ENCODE results near the gene LAMP1. TPM values are rescaled to one million over a fixed set of nuclear protein-coding genes. Genes with fewer than 3 reads are reported as not detected.

The LAMP1 gene
- total and polyA plus RNA-seq, 2 donors = 75.2 to 158 TPM

DNA sequence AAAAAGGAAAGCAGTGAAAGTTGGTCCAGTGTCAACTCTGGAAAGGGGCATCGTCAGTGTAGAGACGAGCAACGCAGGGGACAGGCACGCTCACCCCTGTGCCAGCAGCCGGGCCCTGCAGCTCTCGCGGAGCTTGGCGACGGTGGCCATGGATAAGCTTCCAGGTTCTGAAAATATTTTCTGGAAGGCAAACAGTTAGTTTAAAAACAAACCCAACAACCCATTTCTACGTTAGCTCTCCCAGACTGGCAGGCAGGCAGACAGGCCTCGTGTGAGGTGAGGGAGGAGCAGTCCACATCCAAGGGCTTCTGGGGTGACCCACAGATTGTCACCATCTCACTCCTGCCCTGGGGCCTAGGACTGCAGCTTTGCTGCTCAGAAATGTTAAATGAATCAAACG is 27.4 kb downstream of the LAMP1 start:
- 81% methylated on average over 12 of the region's 12 CpGs for WGBS
- H3K36me3 ChIP-seq (ENCODE audit: insufficient read depth) = peaks cover 4% of the 10 kb centered on the region
- H3K4me1 ChIP-seq (ENCODE audit: insufficient read depth) = no peaks in the 10 kb centered on the region
- H3K4me3 ChIP-seq (ENCODE audit: low read depth, low read length) = no peak overlapping the region
- no peak overlapping the region for H3K27ac ChIP-seq (ENCODE audit: low read depth)
- no peak for DNase-seq (ENCODE audit: extremely low spot score)

DNA sequence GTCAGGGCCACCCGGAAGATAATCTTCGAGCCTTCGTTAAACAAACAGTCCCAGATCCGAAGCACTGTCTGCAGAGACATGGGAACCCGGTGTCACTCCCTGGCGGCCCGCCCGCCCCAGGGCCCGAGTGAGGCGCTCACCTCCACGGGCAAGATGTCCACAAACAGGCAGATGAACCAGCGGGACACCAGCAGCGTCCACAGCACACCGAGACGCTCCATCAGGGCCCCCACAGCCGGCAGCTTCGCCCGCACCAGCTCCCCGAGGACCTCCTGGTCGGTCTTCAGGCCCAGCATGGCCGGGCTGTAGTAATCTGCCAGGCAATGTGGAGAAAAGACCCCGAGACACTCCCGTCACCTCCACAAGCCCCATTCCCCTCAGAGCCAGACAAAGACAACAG is 28.7 kb downstream of the LAMP1 start:
- Histone ChIP-seq H3K4me3 (ENCODE audit: low read depth, low read length) (no peak overlapping the region), H3K27ac (ENCODE audit: low read depth) (no peak overlapping the region), H3K36me3 (ENCODE audit: insufficient read depth) (peaks cover 2% of the 10 kb centered on the region), H3K4me1 (ENCODE audit: insufficient read depth) (no peaks in the 10 kb centered on the region)
- WGBS = 86% methylated on average over 23 of the region's 23 CpGs
- DNase-seq (ENCODE audit: extremely low spot score) = no peak

DNA sequence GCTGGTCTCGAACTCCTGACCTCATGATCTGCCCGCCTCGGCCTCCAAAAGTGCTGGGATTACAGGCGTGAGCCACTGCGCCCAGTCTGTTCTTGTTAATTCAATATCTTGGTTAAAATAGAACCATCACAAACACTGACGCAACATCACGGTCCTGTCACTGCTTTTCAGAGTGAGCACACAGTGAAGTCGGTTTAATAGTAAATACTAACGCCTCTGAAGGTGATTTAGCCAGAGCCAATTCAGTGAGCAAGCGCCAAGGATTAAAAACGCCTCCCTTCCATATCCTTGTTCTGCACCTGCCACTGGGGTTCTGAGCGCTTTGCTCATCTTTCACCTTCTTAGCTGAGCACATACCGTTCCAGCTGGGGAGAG is 30.3 kb downstream of the LAMP1 start:
- Histone ChIP-seq H3K4me3 (ENCODE audit: low read depth, low read length) (no peak overlapping the region), H3K4me1 (ENCODE audit: insufficient read depth) (no peaks in the 10 kb centered on the region), H3K36me3 (ENCODE audit: insufficient read depth) (no peaks in the 10 kb centered on the region), H3K27ac (ENCODE audit: low read depth) (no peak overlapping the region)
- WGBS = 84% methylated on average over 13 of the region's 13 CpGs
- DNase-seq (ENCODE audit: extremely low spot score) = no peak

DNA sequence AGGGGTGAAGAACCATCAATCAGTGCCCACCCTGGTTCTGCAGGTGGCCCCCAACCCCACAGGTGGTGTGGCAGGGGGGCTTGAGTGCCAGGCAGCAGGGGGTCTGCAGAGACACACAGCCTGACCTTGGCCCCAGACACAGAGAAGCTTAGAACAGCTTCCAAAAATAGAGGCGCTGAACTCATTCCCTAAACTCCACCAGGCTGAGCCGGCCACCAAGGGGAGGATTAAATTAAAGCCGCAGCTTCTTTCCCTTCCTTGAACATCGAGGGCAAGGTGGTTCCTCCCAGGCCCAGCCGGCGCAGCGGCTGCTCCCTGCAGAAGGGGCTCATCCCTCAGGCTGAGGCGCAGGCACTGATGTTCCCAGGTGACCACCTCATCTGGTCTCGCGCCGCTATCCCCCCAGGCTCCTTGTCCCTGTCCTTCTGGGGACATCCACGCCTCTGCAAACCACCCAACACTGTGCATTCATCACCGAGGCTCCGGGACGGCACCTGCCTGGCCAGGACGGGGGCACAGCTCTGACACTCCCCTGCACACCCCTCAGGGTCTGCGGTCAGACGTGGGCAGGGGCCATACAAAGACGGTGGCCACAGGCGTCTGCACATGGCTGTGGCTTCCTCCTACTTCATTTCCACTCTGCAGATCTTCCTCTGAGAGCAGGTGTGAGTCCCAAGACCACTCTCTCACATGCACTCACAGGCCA is 30.9 kb downstream of the LAMP1 start:
- 73% methylated on average over 20 of the region's 20 CpGs for WGBS
- no peaks in the 10 kb centered on the region for H3K4me1 ChIP-seq (ENCODE audit: insufficient read depth)
- no peak for DNase-seq (ENCODE audit: extremely low spot score)
- H3K27ac ChIP-seq (ENCODE audit: low read depth) = no peak overlapping the region
- no peak overlapping the region for H3K4me3 ChIP-seq (ENCODE audit: low read depth, low read length)
- no peaks in the 10 kb centered on the region for H3K36me3 ChIP-seq (ENCODE audit: insufficient read depth)

DNA sequence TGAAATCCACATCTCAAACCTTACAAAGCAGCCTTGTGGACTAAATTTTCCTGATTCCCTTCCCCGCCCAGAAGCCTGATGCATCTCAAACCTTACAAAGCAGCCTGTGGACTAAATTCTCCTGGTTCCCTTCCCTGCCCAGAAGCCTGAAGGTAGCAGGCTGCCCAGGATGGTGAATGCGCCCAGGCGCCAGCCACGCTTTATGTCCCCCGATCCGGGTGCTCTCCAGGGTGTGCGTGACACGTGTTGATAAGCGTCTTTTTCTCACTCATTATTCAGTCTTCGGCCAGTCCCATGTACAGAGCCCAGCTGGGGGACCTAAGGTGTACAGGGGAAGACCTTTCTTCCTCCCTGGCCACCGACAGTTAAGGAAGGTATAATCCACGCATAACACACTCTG is 31.8 kb downstream of the LAMP1 start:
- no peak for DNase-seq (ENCODE audit: extremely low spot score)
- Histone ChIP-seq H3K4me1 (ENCODE audit: insufficient read depth) (no peaks in the 10 kb centered on the region), H3K36me3 (ENCODE audit: insufficient read depth) (no peaks in the 10 kb centered on the region), H3K4me3 (ENCODE audit: low read depth, low read length) (no peak overlapping the region), H3K27ac (ENCODE audit: low read depth) (no peak overlapping the region)
- 91% methylated on average over 12 of the region's 12 CpGs for WGBS

DNA sequence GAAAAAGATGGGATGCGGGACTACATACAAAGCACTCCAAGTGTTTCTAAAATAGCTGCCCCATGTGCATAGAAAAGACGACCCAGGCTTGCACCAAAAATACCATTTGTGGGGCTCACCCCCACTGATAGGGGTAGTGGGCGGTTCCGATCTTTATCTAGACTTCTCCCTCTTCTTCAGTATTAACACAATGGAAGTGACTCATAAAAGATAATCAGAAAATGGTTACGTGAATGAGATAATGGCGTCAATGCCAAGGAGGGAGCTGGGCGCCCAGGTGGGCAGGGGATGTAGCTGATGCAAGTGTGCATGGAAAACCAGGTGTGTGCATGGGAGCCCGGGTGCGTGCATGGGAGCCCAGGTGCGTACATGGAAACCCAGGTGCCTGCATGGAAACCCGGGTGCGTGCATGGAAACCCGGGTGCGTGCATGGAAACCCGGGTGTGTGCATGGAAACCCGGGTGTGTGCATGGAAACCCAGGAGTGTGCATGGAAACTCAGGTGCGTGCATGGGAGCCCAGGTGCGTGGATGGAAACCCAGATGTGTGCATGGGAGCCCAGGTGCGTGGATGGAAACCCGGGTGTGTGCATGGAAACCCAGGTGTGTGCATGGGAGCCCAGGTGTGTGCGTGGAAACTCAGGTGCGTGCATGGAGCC is 32.7 kb downstream of the LAMP1 start:
- no peak overlapping the region for H3K4me3 ChIP-seq (ENCODE audit: low read depth, low read length)
- H3K36me3 ChIP-seq (ENCODE audit: insufficient read depth) = no peaks in the 10 kb centered on the region
- no peaks in the 10 kb centered on the region for H3K4me1 ChIP-seq (ENCODE audit: insufficient read depth)
- no peak overlapping the region for H3K27ac ChIP-seq (ENCODE audit: low read depth)
- no peak for DNase-seq (ENCODE audit: extremely low spot score)
- 88% methylated on average over 22 of the region's 22 CpGs for WGBS

DNA sequence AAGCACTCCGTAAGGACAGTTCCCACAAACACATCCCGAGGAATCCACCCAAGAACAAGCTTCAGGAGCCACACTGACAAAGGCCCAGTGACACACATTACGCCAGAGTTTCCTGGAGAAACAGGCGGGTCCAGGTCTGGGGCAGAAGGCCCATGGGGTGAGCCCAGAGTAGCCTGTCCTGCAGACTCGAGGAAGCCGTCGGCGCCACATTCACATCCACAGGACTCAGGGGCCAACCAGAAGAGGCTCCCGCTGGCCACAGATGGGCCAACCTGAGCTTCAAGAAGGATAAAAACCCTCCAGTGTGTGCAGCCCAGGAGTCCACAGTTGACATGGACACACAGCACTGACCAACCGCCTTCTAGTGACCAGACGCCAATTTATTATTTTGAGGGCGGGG is 35.6 kb downstream of the LAMP1 start:
- Histone ChIP-seq H3K4me3 (ENCODE audit: low read depth, low read length) (no peak overlapping the region), H3K36me3 (ENCODE audit: insufficient read depth) (no peaks in the 10 kb centered on the region), H3K4me1 (ENCODE audit: insufficient read depth) (no peaks in the 10 kb centered on the region), H3K27ac (ENCODE audit: low read depth) (no peak overlapping the region)
- WGBS = 96% methylated on average over 12 of the region's 12 CpGs
- no peak for DNase-seq (ENCODE audit: extremely low spot score)

DNA sequence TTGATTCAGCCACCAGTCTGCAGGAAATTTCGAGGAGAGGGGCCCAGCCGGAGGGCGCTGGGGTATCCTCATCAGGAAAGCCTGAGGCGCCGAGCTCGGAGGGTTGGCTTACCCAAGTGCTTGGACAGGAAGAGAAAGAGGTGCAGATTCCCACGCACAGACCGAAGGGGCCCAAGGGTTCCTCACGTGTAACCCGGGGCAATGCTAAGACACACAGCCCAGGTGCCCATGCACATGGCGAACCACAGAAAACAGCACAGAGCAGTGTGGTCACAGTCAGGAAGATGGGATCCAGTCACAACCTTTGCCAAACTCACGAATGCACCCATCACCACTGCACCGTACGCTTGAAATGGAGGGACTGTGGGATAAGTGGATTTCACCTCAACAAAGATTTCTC is 36.0 kb downstream of the LAMP1 start:
- Histone ChIP-seq H3K4me3 (ENCODE audit: low read depth, low read length) (no peak overlapping the region), H3K27ac (ENCODE audit: low read depth) (no peak overlapping the region), H3K36me3 (ENCODE audit: insufficient read depth) (no peaks in the 10 kb centered on the region), H3K4me1 (ENCODE audit: insufficient read depth) (no peaks in the 10 kb centered on the region)
- DNase-seq (ENCODE audit: extremely low spot score) = no peak
- 92% methylated on average over 14 of the region's 14 CpGs for WGBS

DNA sequence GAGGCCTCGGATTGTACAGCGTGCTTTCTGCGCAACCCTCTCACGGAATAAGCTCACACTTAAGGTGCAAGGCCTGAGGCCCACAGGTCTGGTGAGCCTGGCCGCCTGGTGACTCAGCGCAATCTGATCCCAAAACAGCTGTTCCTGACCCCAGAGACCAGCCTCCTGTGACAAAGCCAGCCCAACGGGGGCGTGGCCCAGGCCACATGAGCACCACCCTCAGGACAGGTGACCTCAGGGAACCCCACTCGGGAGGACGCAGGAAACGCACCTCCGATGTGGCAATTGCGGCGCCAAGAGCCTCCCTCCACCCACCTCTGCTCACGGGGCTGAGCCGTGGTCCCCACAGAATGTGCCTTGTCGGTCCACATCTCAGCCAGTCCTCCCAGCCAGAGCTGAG is 40.5 kb downstream of the LAMP1 start:
- H3K4me1 ChIP-seq (ENCODE audit: insufficient read depth) = no peaks in the 10 kb centered on the region
- no peak for DNase-seq (ENCODE audit: extremely low spot score)
- no peak overlapping the region for H3K4me3 ChIP-seq (ENCODE audit: low read depth, low read length)
- H3K36me3 ChIP-seq (ENCODE audit: insufficient read depth) = no peaks in the 10 kb centered on the region
- WGBS = 72% methylated on average over 17 of the region's 17 CpGs
- no peak overlapping the region for H3K27ac ChIP-seq (ENCODE audit: low read depth)

DNA sequence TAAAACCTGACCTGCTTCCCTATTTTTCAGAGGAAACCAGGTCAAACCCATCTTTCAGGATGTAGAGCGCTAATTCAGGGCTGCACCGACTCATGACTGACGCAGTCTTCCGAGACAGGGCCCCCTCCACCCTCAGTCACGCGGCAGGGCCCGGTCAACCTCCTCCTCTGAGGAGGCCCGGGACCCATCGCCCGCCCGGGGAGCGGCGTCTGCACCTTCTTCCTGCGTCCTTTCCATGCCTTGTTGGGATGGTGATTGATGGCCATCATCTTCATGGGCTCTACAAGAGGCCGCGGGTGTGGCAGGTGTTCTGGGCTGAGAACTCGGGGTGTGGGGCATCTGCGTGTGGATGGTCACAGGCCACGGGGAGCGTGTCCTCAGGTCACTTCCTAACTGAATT is 40.9 kb downstream of the LAMP1 start:
- 96% methylated on average over 20 of the region's 20 CpGs for WGBS
- no peaks in the 10 kb centered on the region for H3K36me3 ChIP-seq (ENCODE audit: insufficient read depth)
- no peak overlapping the region for H3K27ac ChIP-seq (ENCODE audit: low read depth)
- no peak overlapping the region for H3K4me3 ChIP-seq (ENCODE audit: low read depth, low read length)
- DNase-seq (ENCODE audit: extremely low spot score) = no peak
- H3K4me1 ChIP-seq (ENCODE audit: insufficient read depth) = no peaks in the 10 kb centered on the region

DNA sequence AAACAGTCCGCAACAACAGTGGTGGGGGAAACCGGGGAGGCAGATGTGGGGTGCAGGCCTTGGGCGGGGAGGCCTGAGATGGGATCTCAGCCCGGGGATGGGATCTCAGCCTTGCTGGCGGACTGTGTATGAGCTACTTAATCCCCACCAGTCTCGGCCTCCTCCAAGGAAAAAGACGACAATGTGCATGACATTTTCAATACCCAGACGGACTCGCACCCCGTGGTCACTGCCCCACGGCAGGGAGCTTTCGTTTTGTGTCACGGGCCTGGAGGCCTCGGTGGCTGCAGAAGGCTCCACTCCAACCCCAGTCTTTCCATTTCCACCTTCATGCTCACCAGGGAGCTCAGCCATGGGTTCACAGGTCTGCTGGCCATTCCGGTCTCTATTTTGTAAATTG is 41.4 kb downstream of the LAMP1 start:
- no peak for DNase-seq (ENCODE audit: extremely low spot score)
- WGBS = 93% methylated on average over 15 of the region's 15 CpGs
- Histone ChIP-seq H3K36me3 (ENCODE audit: insufficient read depth) (no peaks in the 10 kb centered on the region), H3K27ac (ENCODE audit: low read depth) (no peak overlapping the region), H3K4me3 (ENCODE audit: low read depth, low read length) (no peak overlapping the region), H3K4me1 (ENCODE audit: insufficient read depth) (no peaks in the 10 kb centered on the region)

DNA sequence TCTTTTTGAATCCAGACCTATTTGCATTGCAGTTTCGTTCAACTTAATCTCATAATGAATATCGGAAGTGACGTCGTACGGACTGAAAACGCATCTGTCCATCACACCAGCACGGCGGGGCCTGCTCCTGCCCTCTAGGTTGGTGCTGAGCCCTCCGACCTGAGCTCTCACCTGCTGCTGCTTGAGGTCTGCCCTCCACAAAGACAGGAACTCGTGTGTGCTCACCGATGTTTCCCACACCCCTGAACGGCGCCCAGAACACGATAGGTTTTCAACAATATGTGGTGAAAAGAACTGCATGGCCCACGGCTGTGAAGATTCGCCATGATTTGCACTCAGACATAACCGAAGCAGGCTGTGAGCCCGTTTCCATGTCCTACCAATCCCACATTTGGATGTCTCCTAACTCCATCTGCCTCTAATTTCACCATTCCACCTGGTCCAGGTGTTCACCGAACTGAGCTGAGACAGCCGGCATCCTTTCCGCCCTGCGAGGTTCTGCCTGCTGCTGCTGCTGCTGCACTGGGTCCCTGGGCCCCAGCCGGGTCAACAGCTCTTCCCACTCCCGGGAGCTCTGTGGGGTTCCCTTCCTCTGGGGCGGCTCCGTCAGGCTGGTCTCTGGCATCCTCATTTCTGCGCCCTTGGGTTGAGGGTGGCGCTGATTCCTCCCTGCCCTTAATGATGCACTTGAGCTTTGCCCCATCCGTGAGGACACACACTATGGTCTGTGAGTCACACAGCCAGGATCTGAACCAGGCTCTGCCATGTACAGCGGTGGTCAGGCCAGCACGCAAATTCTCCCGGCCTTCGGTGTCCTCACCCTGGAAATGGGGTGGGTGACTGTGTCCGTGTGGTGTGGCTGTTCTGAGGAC is 46.0 kb downstream of the LAMP1 start:
- no peak for DNase-seq (ENCODE audit: extremely low spot score)
- no peak overlapping the region for H3K27ac ChIP-seq (ENCODE audit: low read depth)
- WGBS = 90% methylated on average over 34 of the region's 34 CpGs
- H3K4me1 ChIP-seq (ENCODE audit: insufficient read depth) = no peaks in the 10 kb centered on the region
- H3K36me3 ChIP-seq (ENCODE audit: insufficient read depth) = no peaks in the 10 kb centered on the region
- no peak overlapping the region for H3K4me3 ChIP-seq (ENCODE audit: low read depth, low read length)

DNA sequence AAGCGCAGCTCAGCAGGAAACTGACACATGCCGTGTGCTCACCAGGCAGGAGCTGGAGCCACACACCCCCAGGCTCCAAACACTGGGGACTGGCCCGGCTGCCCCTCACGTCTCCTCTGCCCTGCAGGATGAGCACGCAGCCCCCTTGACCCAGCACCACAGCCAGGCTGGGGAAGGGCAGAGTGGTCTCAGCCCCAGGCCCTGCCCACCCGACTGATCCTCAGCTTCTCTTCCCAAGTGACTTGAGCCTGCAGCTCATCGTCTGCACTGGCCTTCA is 46.6 kb downstream of the LAMP1 start:
- Histone ChIP-seq H3K27ac (ENCODE audit: low read depth) (no peak overlapping the region), H3K36me3 (ENCODE audit: insufficient read depth) (no peaks in the 10 kb centered on the region), H3K4me1 (ENCODE audit: insufficient read depth) (no peaks in the 10 kb centered on the region), H3K4me3 (ENCODE audit: low read depth, low read length) (no peak overlapping the region)
- WGBS = 96% methylated on average over 7 of the region's 7 CpGs
- DNase-seq (ENCODE audit: extremely low spot score) = no peak

DNA sequence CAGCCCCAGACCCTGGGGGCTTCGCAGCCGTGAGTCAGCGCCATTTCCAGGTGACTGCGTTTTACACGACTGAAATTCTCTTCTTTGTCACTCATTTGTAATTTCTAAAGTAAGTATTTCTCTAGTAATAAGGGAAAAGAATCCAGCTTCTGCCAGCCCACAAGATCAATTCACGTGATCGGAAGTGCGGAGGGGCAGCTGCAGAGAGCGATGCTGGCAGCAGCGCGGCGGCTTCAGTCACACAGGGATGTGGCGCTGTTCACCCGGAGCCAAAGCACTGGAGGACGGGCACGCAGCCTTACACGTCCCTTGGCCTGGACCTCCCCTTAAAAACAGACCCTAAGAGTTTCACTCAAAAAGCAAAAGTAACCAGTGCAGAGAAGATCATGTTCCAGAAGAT is 48.4 kb downstream of the LAMP1 start:
- DNase-seq (ENCODE audit: extremely low spot score) = no peak
- 98% methylated on average over 17 of the region's 17 CpGs for WGBS
- Histone ChIP-seq H3K27ac (ENCODE audit: low read depth) (no peak overlapping the region), H3K4me1 (ENCODE audit: insufficient read depth) (no peaks in the 10 kb centered on the region), H3K36me3 (ENCODE audit: insufficient read depth) (no peaks in the 10 kb centered on the region), H3K4me3 (ENCODE audit: low read depth, low read length) (no peak overlapping the region)
